ENCODE measurements around the gene TMEM218.
"Not testable (repeated sequence)": the region's sequence is repeated elsewhere in the genome, so short reads cannot be mapped to it uniquely, and the experiment has no call there.

TMEM218 gene

DNA sequence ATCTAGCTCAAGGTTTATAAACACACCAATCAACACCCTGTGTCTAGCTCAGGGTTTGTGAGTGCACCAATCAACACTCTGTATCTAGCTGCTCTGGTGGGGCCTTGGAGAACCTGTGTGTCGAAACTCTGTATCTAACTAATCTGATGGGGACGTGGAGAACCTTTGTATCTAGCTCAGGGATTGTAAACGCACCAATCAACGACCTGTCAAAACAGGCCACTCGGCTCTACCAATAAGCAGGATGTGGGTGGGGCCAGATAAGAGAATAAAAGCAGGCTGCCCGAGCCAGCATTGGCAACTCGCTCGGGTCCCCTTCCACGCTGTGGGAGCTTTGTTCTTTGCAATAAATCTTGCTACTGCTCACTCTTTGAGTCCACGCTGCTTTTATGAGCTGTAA, 21.3 kb downstream of the TMEM218 start:
- DNase-seq (ENCODE audit: low spot score): not testable (repeated sequence)

DNA sequence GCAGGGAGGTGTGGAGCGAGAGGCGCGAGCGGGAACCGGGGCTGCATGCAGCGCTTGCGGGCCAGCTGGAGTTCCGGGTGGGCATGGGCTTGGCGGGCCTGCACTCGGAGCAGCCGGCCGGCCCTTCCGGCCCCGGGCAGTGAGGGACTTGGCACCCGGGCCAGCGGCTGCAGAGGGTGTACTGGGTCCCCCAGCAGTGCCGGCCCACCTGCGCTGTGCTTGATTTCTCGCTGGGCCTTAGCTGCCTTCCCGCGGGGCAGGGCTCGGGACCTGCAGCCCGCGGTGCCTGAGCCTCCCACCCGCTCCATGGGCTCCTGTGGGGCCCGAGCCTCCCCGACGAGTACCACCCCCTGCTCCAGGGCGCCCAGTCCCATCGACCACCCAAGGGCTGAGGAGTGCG, 21.9 kb downstream of the TMEM218 start:
- not testable (repeated sequence) for DNase-seq (ENCODE audit: low spot score)

DNA sequence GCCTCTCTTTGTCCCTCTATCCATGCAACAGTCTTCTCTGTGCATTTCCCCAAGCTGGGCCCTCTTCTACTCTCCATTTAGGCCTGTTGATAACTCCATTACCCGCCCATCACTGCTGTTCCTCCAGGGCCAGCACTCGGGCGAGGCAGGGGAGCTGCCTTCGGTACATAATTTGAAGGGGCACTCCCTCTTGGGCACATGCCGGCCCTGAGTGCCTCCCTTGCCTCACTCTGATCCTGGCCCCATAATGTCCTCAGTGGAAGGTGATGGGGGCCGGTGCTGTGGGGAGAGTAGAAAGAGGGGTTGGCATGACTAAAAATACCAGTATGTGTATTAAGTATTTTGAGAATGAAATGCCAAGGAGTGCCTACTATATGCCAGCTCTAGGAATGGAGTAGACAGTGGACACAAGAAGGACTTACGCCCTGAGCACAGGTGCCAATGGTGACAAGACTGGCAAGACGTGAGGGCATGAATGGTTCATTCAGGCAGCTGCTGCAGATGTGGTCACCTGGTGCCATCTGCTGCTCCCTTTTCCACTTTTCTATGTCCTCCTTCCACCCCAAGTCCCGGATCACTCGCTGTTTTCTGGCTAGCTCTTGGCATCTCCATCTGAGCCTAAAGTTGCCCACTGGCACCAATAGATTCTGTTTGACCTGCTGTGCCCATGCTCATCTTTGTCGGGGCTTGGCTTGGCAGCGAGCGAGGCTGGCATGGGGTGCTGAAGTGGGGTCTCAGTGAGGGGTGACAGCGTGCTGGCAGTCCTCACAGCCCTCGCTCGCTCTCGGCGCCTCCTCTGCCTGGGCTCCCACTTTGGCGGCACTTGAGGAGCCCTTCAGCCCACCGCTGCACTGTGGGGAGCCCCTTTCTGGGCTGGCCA, 22.6 kb downstream of the TMEM218 start:
- DNase-seq (ENCODE audit: low spot score): no peak

DNA sequence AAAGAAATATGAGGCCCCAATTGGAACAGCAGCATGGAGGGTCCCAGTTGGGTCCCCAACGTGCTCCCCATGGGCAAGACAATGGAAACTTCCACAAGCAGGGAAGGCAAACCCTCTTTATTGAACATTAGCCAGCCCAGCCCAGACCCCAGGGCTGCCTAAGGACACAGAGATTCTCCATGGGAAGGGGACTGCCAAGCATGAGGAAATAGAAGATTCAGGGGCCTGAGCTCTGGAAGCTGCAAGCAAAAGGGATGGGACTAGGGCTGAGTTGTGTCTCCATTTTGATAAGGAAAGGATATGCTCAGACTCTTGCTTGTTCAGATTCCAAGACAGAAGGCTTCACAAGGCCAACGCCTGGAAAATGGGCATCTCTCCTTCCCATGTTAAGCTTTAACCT, 23.3 kb downstream of the TMEM218 start:
- DNase-seq (ENCODE audit: low spot score): no peak

DNA sequence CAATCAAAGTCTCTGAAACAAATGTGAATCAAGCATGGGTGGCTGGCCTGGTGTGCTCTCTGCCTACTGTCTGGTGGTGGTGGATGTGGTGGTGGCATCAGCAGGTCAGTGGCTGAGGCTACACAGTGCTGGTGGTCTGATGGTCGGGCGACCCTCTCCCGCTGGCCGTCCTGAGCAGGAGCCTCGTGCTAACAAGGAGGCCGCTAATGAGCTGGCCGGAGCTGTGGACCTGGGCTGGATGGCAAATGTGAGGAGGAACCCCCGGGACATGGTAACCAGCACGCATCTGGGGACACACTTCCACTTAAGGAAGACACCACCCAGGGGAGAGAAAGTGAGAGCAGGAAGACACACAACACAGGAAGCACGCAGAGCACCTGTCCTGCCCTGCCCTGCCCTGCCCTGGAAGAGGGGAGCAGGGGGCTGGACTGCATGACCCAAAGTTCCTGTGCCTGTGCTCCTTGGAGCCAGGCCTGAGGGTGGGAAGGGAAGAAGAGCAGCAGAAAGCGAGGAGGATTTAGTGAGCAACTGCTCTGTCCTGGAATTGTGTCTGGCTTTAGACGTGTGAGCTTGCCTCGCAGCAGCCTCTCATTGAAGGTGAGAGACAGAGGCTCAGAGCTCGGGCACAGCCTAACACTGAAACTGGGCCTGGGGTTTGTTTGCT, 24.7 kb downstream of the TMEM218 start:
- no peak for DNase-seq (ENCODE audit: low spot score)

DNA sequence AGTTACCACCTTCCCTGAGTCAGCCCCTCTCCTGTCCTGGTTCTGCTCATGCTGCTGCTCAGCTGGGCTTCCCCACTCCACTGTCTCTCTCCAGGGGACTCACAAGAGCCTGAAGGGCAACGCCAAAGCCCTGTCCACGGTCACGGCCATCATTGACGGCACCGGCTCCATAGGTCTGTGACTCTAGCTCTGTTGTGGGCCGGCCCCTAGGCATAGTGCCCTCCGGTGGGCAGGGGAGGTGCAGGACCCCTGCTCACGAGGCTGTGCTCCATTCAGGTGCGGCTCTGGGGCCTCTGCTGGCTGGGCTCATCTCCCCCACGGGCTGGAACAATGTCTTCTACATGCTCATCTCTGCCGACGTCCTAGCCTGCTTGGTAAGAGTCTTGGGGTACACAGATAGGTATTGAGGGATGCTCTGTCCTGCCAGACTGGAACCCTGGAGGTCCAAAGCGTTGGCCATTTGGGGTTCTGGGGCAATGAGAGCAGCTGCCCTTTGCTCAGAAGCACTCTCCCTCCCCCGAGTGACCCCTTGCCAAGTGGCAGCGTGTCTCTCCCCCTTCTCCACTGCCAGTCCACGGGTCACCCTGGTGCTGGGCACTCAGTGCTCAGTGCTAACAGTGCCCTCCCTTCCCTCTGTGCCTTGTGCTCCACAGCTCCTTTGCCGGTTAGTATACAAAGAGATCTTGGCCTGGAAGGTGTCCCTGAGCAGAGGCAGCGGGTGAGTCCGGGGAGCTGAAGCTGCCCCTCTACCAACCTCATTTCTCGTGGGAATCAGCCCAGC, 25.9 kb downstream of the TMEM218 start:
- no peak for DNase-seq (ENCODE audit: low spot score)

DNA sequence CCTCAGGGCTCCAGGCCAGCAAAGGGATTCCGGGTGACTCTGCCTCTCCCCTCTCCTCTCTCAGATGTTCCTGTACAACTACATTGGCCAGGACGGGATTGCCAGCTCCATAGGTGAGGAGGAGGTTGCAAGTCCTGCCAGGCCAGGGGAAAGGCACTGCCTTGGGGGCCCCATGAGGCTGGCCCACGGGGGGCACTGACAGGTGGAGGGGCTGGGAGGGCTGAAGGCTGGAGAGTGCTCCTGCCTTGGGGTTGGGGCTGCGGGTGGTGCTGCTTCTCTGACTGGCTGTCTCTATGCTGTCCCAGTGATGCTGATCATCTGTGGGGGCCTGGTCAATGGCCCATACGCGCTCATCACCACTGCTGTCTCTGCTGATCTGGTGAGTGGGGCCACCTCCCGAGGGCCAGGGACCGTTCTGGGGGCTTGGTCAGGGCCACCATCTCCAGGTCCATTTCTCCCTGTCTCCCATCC, 26.6 kb downstream of the TMEM218 start:
- DNase-seq (ENCODE audit: low spot score): no peak

DNA sequence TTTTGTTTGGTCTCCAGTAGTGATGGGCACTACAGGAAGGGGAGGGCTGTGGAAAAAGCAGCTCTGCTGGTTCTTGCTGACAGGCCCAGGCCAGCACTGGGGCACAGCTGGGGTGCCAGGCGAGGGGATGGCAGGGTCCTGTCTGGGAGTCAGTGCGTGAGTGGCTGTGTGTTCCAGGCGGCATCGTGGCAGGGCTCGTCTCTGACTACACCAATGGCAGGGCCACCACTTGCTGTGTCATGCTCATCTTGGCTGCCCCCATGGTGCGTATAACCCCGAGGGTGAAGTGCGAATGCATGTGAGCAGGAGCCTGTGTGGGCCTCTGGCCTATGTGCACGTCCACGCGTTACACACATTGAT, 27.4 kb downstream of the TMEM218 start:
- DNase-seq (ENCODE audit: low spot score): no peak

DNA sequence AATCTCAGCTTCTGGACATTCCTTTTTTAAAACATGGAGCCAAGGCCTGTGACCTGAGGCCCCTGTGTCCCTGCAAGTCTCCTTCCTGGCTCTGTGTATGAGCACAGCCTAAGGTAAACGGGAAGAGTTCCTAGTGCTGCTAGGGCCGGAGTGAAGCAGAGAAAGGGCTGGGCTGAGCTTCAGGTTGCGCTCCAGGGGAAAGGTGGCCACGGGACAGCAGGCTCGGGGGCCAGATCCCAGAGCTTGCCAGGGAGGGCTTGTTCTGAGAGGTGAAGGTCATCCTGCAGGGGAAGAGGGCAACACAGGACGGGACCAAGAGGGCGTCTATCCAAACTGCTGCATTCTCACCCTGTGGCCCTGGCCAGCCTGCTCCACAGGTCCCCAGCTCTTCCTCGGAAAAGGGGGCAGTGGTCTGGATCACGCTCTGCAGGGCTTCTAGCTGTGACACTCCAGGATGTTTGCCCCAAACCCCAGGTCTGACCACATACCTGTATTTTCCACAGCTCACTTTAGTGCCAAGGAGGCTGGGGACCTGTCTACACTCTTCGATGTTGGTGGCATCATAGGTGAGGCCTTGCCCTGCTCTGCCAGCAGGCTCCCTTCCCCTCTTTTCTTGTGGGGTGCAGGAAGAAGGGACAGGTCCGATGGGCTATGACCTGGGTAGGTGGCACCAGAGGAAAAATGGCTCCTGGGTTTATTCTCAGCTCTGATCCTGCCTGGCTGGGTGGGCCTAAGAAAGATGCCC, 27.9 kb downstream of the TMEM218 start:
- DNase-seq (ENCODE audit: low spot score): no peak

DNA sequence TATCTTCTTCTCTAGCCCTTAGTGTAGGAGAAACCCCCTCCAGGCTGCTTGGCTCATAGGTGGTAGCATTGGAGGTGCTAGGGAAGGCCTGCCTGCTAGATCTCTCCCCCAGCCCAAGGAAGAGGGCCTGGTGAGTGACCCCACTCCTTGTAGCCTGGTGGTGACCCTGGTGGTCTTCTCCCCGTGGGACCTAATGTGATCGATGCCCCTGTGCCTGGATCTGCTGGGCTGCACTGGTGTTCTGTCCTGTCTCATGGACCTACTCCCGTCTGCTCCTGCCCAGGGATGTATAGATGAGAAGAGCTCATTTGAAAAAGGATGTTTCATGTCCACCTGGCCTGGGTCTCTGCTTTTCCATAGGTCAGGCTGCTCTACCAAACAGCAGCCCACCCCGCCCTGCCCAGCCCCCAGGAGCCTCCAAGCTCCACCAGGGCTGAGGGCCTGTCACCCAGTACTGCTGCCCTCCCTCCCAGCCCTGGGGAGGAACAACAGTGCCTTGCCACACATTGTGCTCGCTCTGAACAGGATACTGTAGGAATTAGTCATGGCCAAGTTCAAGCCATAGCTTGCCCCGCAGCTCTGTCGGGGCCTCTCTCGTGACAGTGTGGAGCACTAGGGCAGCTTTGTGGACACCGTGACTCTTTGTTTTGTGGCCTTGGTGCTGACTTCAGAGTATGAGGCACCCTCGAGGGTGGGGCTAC, 28.7 kb downstream of the TMEM218 start:
- peak; percentile 66 for DNase-seq (ENCODE audit: low spot score)

DNA sequence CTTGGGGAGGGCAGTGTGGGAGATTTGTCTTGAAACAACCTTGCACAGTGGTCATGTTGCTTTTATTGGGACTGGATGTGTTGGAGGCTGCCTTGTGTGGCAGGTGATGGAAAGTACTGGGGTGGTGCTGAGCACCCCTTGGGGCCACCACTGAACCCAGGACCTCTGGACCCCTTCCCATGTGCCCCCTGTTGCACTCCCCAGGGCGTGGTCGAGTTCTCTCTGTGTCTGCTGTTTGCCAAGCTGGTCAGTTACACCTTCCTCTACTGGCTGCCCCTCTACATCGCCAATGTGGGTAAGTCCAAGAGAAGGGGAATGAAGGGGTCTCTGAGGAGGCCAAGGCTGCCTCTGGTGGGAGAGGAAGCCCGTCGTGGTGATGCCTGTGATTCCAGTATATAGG, 29.4 kb downstream of the TMEM218 start:
- no peak for DNase-seq (ENCODE audit: low spot score)

DNA sequence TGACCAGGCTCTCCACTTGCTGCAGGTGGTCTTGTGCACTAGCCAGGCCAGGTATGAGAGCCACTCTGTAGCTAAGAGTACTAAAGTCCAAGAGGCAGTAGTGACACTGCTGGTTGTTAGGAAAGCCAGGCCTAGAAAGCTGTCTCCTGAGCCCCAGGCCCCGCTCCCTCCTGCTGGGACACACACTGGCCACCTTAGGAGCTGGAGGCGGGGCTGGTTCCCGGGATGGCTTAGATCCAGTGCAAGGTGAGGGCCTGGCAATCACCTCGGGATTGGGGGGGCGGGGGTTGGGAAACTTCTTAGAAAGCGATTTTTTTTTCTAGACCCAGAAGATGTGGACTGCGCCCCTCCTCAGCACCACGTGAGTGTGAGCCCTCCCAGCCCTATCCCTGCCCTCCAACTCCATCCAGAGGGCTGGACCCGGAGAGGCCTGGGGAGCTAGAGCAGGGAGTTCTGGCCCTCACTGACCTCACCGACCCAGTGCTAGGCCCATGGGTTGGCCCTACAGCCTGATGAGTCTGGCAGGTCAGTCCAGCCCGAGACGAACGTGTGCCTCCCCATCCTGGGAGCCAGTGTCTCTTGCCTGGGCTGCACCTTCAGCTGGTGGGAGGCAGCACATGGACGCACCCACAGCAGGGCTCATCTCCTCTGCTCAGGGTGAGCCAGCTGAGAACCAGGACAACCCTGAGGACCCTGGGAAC, 30.2 kb downstream of the TMEM218 start:
- no peak for DNase-seq (ENCODE audit: low spot score)

DNA sequence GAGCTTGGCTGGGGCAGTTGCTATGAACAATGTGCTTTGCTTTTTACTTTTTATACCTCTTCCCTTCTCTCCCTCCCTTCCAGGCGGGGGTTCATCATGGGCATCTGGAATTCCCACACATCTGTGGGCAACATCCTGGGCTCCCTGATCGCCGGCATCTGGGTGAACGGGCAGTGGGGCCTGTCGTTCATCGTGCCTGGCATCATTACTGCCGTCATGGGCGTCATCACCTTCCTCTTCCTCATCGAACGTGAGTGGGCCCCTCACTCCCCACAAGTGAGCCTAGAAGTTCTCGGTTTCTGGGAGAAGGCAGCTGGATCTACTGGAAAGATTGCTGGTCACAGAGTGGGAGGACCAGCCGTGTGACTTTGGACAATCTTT, 30.9 kb downstream of the TMEM218 start:
- no peak for DNase-seq (ENCODE audit: low spot score)

DNA sequence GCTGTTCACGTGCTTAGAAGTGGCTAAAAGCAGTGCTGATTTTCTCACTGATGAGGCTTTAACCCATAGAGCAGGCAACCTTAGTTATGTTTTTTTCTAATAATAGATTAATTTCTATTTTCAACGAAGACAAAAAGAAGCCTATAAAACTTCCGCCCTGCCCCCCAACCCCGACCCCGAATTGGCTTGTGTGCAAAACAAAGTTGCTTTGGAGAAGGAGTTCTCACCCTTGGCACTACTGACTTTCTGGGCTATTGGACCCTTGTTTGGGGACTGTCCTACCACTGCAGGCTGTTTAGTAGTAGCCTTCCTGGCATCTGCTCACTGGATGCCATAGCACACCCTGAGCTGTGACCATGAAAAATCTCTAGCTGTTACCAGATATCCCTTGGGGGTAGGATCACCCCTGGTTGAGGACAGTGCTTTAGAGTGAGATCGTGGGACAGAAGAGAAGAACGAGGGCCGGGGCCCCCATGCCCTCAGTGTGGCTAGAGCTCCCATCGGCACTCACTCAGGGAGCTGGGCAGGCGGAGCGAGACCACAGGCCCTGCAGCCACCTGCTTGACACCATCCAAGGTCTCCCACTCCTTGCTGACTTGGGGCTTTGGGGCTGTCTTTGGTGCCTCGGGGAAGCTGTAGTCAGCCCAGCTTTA, 31.4 kb downstream of the TMEM218 start:
- DNase-seq (ENCODE audit: low spot score): no peak

DNA sequence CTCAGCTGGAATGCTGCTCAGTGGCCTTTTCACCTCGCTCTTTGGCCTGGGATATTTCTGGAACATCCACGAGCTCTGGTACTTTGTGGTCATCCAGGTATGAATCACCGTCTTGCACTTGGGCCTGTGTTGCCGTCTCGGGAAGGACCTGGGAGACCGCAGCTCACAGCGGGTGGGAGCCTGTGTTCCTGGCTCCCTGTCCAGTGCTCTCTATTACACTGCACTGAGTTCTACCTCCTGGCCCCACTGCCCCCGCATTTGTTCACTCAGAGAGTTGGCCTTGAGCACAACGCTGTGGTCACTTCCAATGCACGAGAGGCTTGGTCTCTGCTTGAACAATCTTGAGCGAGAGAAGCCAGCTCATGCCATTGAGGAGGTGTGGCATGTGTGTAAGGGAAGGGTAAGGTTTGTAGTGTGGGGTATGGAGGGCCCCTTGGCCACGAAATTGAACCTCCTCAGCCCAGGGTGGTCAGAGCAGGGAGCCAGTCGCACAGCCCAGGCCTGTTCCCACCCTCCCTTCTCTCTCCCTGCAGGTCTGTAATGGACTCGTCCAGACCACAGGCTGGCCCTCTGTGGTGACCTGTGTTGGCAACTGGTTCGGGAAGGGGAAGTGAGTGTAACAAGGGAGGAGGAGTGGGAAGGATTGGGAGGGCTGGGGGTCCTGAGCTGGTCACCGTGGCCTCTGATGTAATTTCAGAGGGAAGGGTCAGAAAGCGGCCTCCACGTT, 32.1 kb downstream of the TMEM218 start:
- peak; percentile 39 for DNase-seq (ENCODE audit: low spot score)

DNA sequence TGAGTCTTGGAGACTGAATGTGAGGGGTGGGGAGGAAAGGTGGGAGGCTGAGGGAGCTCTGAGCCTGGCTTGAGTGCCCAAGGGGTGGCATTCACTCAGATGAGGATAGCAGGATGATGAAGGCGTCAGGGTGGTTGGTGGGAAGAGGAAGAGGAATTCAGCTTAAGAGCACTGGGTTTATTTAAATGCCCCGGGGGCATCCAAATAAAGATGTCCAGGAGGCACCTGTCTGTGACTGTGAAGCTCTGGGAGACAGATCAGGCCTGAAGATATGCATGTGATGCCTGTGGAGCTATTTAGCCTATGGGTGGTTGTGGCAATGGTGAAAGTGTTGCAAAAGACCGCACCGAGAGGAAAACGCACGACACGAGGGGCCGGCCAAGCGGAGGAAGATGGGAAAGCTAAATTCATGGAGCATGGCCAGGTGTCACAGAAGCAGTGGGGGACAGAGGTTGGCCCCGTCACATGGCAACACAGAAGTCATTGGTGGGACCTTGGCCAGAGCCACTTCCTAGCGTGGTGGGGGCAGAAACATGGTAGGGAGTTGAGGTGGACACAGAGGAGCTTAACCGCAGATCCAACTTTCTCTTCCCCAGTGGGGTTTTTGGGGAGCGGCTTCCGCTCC, 32.8 kb downstream of the TMEM218 start:
- DNase-seq (ENCODE audit: low spot score): no peak

DNA sequence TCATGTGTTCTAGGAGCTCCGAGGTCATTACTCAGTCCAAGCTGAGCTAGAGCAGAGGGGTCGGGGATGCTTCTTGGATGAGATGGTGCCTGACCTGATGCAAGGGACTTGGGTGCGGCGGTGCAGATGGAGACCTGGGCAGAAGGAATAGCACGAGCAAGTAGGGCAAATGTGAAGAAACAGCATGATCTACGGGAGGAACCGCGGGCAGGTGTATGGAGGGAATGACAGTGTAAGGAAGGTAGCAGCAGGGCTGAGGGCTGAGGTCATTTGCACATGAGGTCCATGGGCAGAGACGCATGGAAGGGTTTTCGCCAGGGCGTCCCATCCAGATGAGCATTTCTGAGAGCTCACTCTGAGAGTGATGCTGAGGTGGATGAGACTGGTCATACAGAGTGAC, 33.4 kb downstream of the TMEM218 start:
- no peak for DNase-seq (ENCODE audit: low spot score)

DNA sequence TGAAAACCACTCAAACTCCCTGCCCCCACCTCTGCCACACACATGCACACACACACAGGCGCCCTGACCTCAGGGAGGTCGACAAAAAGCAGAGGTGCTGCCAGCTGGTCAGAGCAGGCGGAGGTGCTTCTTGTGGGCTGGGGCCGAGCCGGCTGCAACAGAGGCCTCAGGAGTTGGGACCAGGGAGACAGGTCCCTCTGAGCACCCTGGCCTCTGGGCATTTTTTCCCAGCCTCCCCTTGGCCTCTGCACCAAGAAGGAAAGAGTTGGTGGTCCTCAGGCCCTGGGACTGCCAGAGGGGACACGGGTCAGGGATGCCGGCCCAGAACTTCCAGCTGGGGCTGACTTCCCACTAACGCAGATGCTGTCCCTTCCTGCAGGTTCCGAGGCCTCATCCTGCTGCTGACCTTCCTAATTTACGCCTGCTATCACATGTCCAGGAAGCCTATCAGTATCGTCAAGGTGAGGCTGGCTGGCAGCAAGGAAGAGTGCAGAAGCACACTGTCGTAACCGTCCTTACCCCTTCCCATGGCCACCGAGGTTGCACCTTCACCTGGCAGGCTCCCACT, 35.0 kb downstream of the TMEM218 start:
- no peak for DNase-seq (ENCODE audit: low spot score)

DNA sequence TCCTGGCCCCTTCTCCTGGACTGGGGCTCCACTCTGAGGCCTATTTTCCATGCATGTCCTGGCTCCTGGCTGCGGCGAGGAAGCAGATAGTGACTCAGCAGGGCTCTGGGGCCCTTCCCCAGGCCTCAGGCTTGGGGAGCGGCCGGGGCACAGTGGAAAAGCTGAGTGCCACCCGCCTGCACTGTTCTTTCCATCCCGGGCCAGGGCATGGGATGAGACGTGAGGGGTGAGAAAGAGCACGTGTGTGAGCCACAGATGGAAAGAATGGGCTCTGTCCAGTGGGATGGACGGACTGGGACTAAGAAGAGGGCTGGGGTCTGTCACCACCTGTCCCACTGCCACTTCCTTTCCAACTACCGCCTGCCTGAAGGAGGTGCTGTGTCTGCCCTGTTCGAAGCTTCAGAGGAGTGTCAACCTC, 35.5 kb downstream of the TMEM218 start:
- DNase-seq (ENCODE audit: low spot score): no peak

All from SW480 (cell line).